HepG2 (cell line): Measurements from ENCODE around the gene SEMA3F. TPM values are rescaled to one million over a fixed set of nuclear protein-coding genes. Genes with fewer than 3 reads are reported as not detected.

Experiments used
- CREB3 ChIP-seq: sonication (generic); formaldehyde crosslinking; IDR thresholded peaks from 2 replicates; pipeline ENCODE4 v1.5.0; 2020; ENCODE audit warnings: missing genetic modification reagents
- FOXC1 ChIP-seq: sonication (generic); formaldehyde crosslinking; IDR thresholded peaks from 2 replicates; pipeline ENCODE4 v1.8.0; 2022; ENCODE audit warnings: mild to moderate bottlenecking, missing genetic modification reagents, borderline replicate concordance
- FOXO1 ChIP-seq: sonication (generic); formaldehyde crosslinking; IDR thresholded peaks from 2 replicates; pipeline ENCODE4 v1.4.0; 2020; ENCODE audit warnings: missing genetic modification reagents
- FOXP1 ChIP-seq, 2 experiments: fragments of 450-650 bp in 1 of 2; IDR thresholded peaks; 2 replicates each; pipeline ENCODE4 v1.6.1; 2017 to 2018; ENCODE audit warnings: antibody characterized with exemption in 1 of 2
- GATA4 ChIP-seq: sonication (generic); IDR thresholded peaks from 2 replicates; pipeline ENCODE4 v1.6.1; 2016; ENCODE audit warnings: antibody characterized with exemption, low read depth, borderline replicate concordance
- HNRNPK ChIP-seq: fragments of 200-400 bp; formaldehyde crosslinking; IDR thresholded peaks from 2 replicates; pipeline ENCODE4 v1.6.1; 2018; ENCODE audit warnings: low read length, low read depth, moderate library complexity, mild to moderate bottlenecking; ENCODE audit not compliant: poor library complexity, severe bottlenecking
- IRF2 ChIP-seq: IDR thresholded peaks from 2 replicates; pipeline ENCODE4 v1.6.1; 2018; ENCODE audit warnings: missing genetic modification reagents, missing compliant biosample characterization
- KDM3A ChIP-seq: IDR thresholded peaks from 2 replicates; pipeline ENCODE4 v1.6.1; 2018; ENCODE audit warnings: low read depth, missing compliant biosample characterization
- RELA ChIP-seq: sonication (generic); formaldehyde crosslinking; IDR thresholded peaks from 2 replicates; pipeline ENCODE4 v1.4.0; 2020; ENCODE audit warnings: missing genetic modification reagents
- SMAD1 ChIP-seq: sonication (generic); formaldehyde crosslinking; IDR thresholded peaks from 2 replicates; pipeline ENCODE4 v1.4.0; 2020; ENCODE audit warnings: missing genetic modification reagents, low read depth, mild to moderate bottlenecking, borderline replicate concordance
- THYN1 ChIP-seq: sonication (generic); formaldehyde crosslinking; IDR thresholded peaks from 2 replicates; pipeline ENCODE4 v1.8.1; 2023; ENCODE audit warnings: low read depth, mild to moderate bottlenecking, moderate library complexity, missing genetic modification reagents, borderline replicate concordance
- ZMAT5 ChIP-seq: sonication (generic); formaldehyde crosslinking; IDR thresholded peaks from 2 replicates; pipeline ENCODE4 v1.5.0; 2020; ENCODE audit warnings: mild to moderate bottlenecking, low read depth, missing genetic modification reagents, borderline replicate concordance
- ZNF12 ChIP-seq: sonication (generic); formaldehyde crosslinking; IDR thresholded peaks from 2 replicates; pipeline ENCODE4 v1.5.0; 2020; ENCODE audit warnings: missing genetic modification reagents
- ZNF136 ChIP-seq: sonication (generic); formaldehyde crosslinking; IDR thresholded peaks from 2 replicates; pipeline ENCODE4 v1.8.1; 2022; ENCODE audit warnings: low read depth, mild to moderate bottlenecking, moderate library complexity, missing genetic modification reagents
- ZNF562 ChIP-seq: sonication (generic); formaldehyde crosslinking; IDR thresholded peaks from 2 replicates; pipeline ENCODE4 v1.8.0; 2022; ENCODE audit warnings: missing genetic modification reagents, borderline replicate concordance
- ZSCAN25 ChIP-seq: sonication (generic); formaldehyde crosslinking; IDR thresholded peaks from 2 replicates; pipeline ENCODE4 v1.8.0; 2022; ENCODE audit warnings: mild to moderate bottlenecking, missing genetic modification reagents
- ZSCAN31 ChIP-seq: sonication (generic); formaldehyde crosslinking; IDR thresholded peaks from 2 replicates; pipeline ENCODE4 v1.5.0; 2020; ENCODE audit warnings: low read depth, mild to moderate bottlenecking, missing genetic modification reagents
- polyA plus RNA-seq, 8 experiments: library from polyadenylated mRNA; depleted of rRNA in 3 of 8; stranded (reverse) in 7 of 8; unstranded in 1 of 8; fragments of >200 nt; fragmentation: Illumina TruSeq in 4 of 8; extraction: Trizol in 4 of 8; gene quantifications; 2 replicates each; pipeline versions ENCODE4 v1.2.1 to v1.2.3, GENCODE V29; 2011 to 2016; ENCODE audit warnings: low read depth in 4 of 8, missing spikeins in 1 of 8, mixed read lengths in 1 of 8; ENCODE audit not compliant: insufficient read depth in 1 of 8
- total RNA-seq, 5 experiments: library from RNA; depleted of rRNA; stranded (reverse); fragments of >200 nt; fragmentation: Illumina TruSeq; extraction: Trizol; gene quantifications; 2 replicates each; pipeline ENCODE4 v1.2.3, GENCODE V29; 2016; ENCODE audit warnings: low read depth in 1 of 5
- TF ChIP-seq, protein P1 (sequence below): sonication (generic); formaldehyde crosslinking; IDR thresholded peaks from 2 replicates; pipeline ENCODE4 v1.4.0; 2020; ENCODE audit warnings: missing genetic modification reagents, borderline replicate concordance
- TF ChIP-seq, protein P2 (sequence below): sonication (generic); formaldehyde crosslinking; conservative IDR thresholded peaks from 2 replicates; pipeline ENCODE4 v1.8.1; 2023; ENCODE audit warnings: missing genetic modification reagents
- TF ChIP-seq, protein P3 (sequence below): sonication (generic); formaldehyde crosslinking; IDR thresholded peaks from 2 replicates; pipeline ENCODE4 v1.4.0; 2020; ENCODE audit warnings: missing genetic modification reagents; ENCODE audit errors: not compliant biosample characterization

SEMA3F gene
- total and polyA plus RNA-seq, 2 of the 13 experiments (the other 11 are each of a cell fraction or from before 2014, with no cell fraction given), result 7.6 to 17.2 TPM

DNA sequence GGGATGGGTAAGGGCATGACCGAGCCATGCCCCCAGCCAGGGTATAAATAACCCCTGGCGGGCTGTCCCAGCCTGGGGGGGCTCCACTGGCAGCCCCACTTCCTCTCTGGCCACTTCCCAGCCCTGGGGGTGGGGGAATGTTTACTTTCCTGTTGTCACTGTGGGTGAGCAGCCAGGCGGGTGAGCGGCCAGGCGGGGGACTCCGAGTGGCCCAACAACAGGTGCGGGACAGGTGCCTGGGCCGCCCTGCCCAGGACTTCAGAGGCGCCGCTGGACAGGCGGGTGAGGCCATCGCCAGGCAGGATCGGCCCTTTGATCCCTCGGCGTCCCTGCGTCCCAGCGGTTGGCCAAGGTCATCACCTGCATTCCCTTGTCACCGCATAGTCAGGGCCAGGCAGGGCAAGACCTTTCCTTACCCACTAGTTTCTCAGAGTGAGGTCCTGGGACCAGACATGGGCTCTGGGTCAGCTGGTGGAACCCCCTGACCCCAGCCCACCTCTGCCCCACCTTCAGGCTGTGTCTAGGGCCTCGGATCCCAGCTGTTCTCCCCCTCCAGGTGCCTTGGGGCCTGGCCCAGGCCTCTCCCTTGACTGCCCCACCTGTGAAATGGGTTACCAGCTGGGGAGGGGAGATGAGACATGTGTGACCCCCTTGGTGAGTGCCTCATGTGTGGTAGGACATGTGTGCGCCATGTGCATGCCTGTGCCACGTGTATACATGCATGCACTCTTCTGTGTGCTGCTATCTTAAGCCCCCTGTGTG, 16.6 kb downstream of the SEMA3F start (continued):
- TF ChIP-seq FOXC1, result peak; percentile 80; the same call in 1 of the 2 replicates
- TF ChIP-seq SMAD1 (CRISPR knock-in tag), result peak; percentile 78; the same call in 1 of the 2 replicates
- TF ChIP-seq CREB3 (CRISPR knock-in tag), result no peak
- no peak for TF ChIP-seq THYN1 (CRISPR knock-in tag)
- peak; percentile 97 for TF ChIP-seq RELA (CRISPR knock-in tag)
- TF ChIP-seq ZSCAN25 (CRISPR knock-in tag), result peak; percentile 84; the same call in 1 of the 2 replicates
- no peak for TF ChIP-seq HNRNPK
- peak; percentile 81 for TF ChIP-seq FOXP1 (IDR thresholded peaks at IDR 0.05)
- TF ChIP-seq FOXP1 (CRISPR knock-in tag; IDR thresholded peaks at IDR 0.05), result peak; percentile 98
- TF ChIP-seq ZMAT5 (CRISPR knock-in tag), result no peak
- peak; percentile 66 for TF ChIP-seq ZNF12 (CRISPR knock-in tag)
- peak; percentile 94 for TF ChIP-seq ZNF136
- peak; percentile 97 for TF ChIP-seq IRF2 (CRISPR knock-in tag)
- TF ChIP-seq, protein P1, sequence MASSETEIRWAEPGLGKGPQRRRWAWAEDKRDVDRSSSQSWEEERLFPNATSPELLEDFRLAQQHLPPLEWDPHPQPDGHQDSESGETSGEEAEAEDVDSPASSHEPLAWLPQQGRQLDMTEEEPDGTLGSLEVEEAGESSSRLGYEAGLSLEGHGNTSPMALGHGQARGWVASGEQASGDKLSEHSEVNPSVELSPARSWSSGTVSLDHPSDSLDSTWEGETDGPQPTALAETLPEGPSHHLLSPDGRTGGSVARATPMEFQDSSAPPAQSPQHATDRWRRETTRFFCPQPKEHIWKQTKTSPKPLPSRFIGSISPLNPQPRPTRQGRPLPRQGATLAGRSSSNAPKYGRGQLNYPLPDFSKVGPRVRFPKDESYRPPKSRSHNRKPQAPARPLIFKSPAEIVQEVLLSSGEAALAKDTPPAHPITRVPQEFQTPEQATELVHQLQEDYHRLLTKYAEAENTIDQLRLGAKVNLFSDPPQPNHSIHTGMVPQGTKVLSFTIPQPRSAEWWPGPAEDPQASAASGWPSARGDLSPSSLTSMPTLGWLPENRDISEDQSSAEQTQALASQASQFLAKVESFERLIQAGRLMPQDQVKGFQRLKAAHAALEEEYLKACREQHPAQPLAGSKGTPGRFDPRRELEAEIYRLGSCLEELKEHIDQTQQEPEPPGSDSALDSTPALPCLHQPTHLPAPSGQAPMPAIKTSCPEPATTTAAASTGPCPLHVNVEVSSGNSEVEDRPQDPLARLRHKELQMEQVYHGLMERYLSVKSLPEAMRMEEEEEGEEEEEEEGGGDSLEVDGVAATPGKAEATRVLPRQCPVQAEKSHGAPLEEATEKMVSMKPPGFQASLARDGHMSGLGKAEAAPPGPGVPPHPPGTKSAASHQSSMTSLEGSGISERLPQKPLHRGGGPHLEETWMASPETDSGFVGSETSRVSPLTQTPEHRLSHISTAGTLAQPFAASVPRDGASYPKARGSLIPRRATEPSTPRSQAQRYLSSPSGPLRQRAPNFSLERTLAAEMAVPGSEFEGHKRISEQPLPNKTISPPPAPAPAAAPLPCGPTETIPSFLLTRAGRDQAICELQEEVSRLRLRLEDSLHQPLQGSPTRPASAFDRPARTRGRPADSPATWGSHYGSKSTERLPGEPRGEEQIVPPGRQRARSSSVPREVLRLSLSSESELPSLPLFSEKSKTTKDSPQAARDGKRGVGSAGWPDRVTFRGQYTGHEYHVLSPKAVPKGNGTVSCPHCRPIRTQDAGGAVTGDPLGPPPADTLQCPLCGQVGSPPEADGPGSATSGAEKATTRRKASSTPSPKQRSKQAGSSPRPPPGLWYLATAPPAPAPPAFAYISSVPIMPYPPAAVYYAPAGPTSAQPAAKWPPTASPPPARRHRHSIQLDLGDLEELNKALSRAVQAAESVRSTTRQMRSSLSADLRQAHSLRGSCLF, result no peak
- peak; percentile 99 for TF ChIP-seq FOXO1 (CRISPR knock-in tag)
- TF ChIP-seq, protein P2, sequence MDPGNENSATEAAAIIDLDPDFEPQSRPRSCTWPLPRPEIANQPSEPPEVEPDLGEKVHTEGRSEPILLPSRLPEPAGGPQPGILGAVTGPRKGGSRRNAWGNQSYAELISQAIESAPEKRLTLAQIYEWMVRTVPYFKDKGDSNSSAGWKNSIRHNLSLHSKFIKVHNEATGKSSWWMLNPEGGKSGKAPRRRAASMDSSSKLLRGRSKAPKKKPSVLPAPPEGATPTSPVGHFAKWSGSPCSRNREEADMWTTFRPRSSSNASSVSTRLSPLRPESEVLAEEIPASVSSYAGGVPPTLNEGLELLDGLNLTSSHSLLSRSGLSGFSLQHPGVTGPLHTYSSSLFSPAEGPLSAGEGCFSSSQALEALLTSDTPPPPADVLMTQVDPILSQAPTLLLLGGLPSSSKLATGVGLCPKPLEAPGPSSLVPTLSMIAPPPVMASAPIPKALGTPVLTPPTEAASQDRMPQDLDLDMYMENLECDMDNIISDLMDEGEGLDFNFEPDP (CRISPR knock-in tag), result 0 out of 2 replicates have a peak, but pooled peaks have one; percentile 94
- no peak for TF ChIP-seq ZNF562 (CRISPR knock-in tag)
- TF ChIP-seq, protein P3, sequence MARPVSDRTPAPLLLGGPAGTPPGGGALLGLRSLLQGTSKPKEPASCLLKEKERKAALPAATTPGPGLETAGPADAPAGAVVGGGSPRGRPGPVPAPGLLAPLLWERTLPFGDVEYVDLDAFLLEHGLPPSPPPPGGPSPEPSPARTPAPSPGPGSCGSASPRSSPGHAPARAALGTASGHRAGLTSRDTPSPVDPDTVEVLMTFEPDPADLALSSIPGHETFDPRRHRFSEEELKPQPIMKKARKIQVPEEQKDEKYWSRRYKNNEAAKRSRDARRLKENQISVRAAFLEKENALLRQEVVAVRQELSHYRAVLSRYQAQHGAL (CRISPR knock-in tag), result no peak
- peak; percentile 76 for TF ChIP-seq ZSCAN31
- peak; percentile 76; the same call in 1 of the 2 replicates for TF ChIP-seq GATA4
- peak; percentile 98 for TF ChIP-seq KDM3A (CRISPR knock-in tag)
